Loucy (cell line): ENCODE results near the gene MS4A18.

Experiments
- H2AFZ ChIP-seq: fragments of 200-600 bp; sonication (generic); 2 replicates; pipeline ENCODE4 v1.6.0; 2016; ENCODE audit warnings: antibody characterized with exemption, mild to moderate bottlenecking, low read length, moderate library complexity
- H3F3A ChIP-seq: fragments of 200-600 bp; 2 replicates; pipeline ENCODE4 v1.6.0; 2016; ENCODE audit warnings: antibody characterized with exemption, low read depth, mild to moderate bottlenecking
- H3K27me3 ChIP-seq: fragments of 200-600 bp; sonication (generic); 2 replicates; pipeline ENCODE4 v1.6.1; 2014; ENCODE audit warnings: low read length, mild to moderate bottlenecking; ENCODE audit not compliant: insufficient read depth, poor library complexity, severe bottlenecking
- H3K36me3 ChIP-seq: fragments of 200-600 bp; sonication (generic); 2 replicates; pipeline ENCODE4 v1.6.1; 2016; ENCODE audit warnings: low read length; ENCODE audit not compliant: insufficient read depth
- H3K4me1 ChIP-seq: fragments of 200-600 bp; sonication (generic); 2 replicates; pipeline ENCODE4 v1.5.1; 2014; ENCODE audit warnings: low read length, mild to moderate bottlenecking; ENCODE audit not compliant: insufficient read depth, poor library complexity, severe bottlenecking
- H3K4me2 ChIP-seq: fragments of 200-600 bp; sonication (generic); 2 replicates; pipeline ENCODE4 v1.6.0; 2014; ENCODE audit warnings: antibody characterized with exemption, low read length, low read depth, mild to moderate bottlenecking; ENCODE audit not compliant: poor library complexity, severe bottlenecking
- H3K4me3 ChIP-seq: fragments of 200-600 bp; sonication (generic); 2 replicates; pipeline ENCODE4 v1.5.1; 2014; ENCODE audit warnings: low read length, mild to moderate bottlenecking, mixed read lengths; ENCODE audit not compliant: poor library complexity, severe bottlenecking
- H3K79me2 ChIP-seq: fragments of 200-600 bp; sonication (generic); 2 replicates; pipeline ENCODE4 v1.6.1; 2014; ENCODE audit warnings: low read length; ENCODE audit not compliant: insufficient read depth
- H3K9ac ChIP-seq: fragments of 200-600 bp; sonication (generic); 2 replicates; pipeline ENCODE4 v1.6.0; 2014; ENCODE audit warnings: mild to moderate bottlenecking, low read depth, low read length, moderate library complexity; ENCODE audit not compliant: poor library complexity, severe bottlenecking
- H3K9me2 ChIP-seq: fragments of 200-600 bp; sonication (generic); replicated peaks from 2 replicates; pipeline ENCODE4 v1.6.1; 2016; ENCODE audit warnings: low read depth, low read length, mixed read lengths
- H3K9me3 ChIP-seq: fragments of 200-600 bp; sonication (generic); 2 replicates; pipeline ENCODE4 v1.6.1; 2014; ENCODE audit warnings: mild to moderate bottlenecking, antibody characterized with exemption, low read length, low read depth; ENCODE audit not compliant: insufficient read depth
- H4K20me1 ChIP-seq: fragments of 200-600 bp; sonication (generic); 2 replicates; pipeline ENCODE4 v1.6.0; 2014; ENCODE audit warnings: antibody characterized with exemption, low read length, mild to moderate bottlenecking; ENCODE audit not compliant: insufficient read depth, poor library complexity, severe bottlenecking
- CTCF ChIP-seq: fragments of 200-600 bp; sonication (generic); conservative IDR thresholded peaks from 2 replicates; pipeline ENCODE4 v1.5.1; 2014; ENCODE audit warnings: mild to moderate bottlenecking, antibody characterized with exemption, low read length
- EZH2phosphoT487 ChIP-seq: fragments of 200-600 bp; IDR thresholded peaks from 2 replicates; pipeline ENCODE4 v1.6.1; 2018; ENCODE audit warnings: antibody characterized with exemption, mild to moderate bottlenecking, moderate library complexity, borderline replicate concordance

The MS4A18 gene

GRCh38 chr11:60719391-60719790 lies 5.1 kb upstream of the MS4A18 start:
- Histone ChIP-seq H3K79me2 (no peaks in the 10 kb centered on the region), H4K20me1 (no peaks in the 10 kb centered on the region), H3K27me3 (no peaks in the 10 kb centered on the region), H3K9me3 (peaks cover 6% of the 10 kb centered on the region; the same call in 1 of the 2 replicates), H3K4me3 (no peak overlapping the region), H3K36me3 (no peaks in the 10 kb centered on the region), H3K9ac (no peak overlapping the region), H3K9me2 (no peaks in the 10 kb centered on the region), H3K4me1 (no peaks in the 10 kb centered on the region), H3F3A (no peaks in the 10 kb centered on the region), H3K4me2 (no peak overlapping the region), H2AFZ (no peak overlapping the region)
- no peak for TF ChIP-seq CTCF
- TF ChIP-seq EZH2phosphoT487, result no peak

- H3K27me3 ChIP-seq, result no peaks in the 10 kb centered on the region
- H3K79me2 ChIP-seq, result no peaks in the 10 kb centered on the region
- no peak overlapping the region for H3K4me3 ChIP-seq
- H3K4me1 ChIP-seq, result no peaks in the 10 kb centered on the region
- no peaks in the 10 kb centered on the region for H3K9me2 ChIP-seq
- H3K9ac ChIP-seq, result no peak overlapping the region
- TF ChIP-seq EZH2phosphoT487 (no peak), CTCF (no peak)
- no peak overlapping the region for H2AFZ ChIP-seq
- H4K20me1 ChIP-seq, result no peaks in the 10 kb centered on the region
- no peaks in the 10 kb centered on the region for H3K36me3 ChIP-seq
- no peak overlapping the region for H3K4me2 ChIP-seq
- no peaks in the 10 kb centered on the region for H3F3A ChIP-seq
- peaks cover 6% of the 10 kb centered on the region; the same call in 1 of the 2 replicates for H3K9me3 ChIP-seq
Measured at GRCh38 chr11:60720460-60720859, 4.1 kb upstream of the MS4A18 start.

- Histone ChIP-seq H3K79me2 (no peaks in the 10 kb centered on the region), H3K9me2 (no peaks in the 10 kb centered on the region), H3K4me3 (no peak overlapping the region), H2AFZ (no peak overlapping the region), H3K27me3 (no peaks in the 10 kb centered on the region), H3K9me3 (no peaks in the 10 kb centered on the region), H3F3A (no peaks in the 10 kb centered on the region), H3K4me1 (no peaks in the 10 kb centered on the region), H3K4me2 (no peak overlapping the region), H3K9ac (no peak overlapping the region), H3K36me3 (no peaks in the 10 kb centered on the region), H4K20me1 (no peaks in the 10 kb centered on the region)
- TF ChIP-seq EZH2phosphoT487 (no peak), CTCF (no peak)
Measured at GRCh38 chr11:60725592-60725991, 1.1 kb downstream of the MS4A18 start.
